Neural progenitor cell (in vitro differentiated cells): ENCODE results near the gene MBP.

Experiments
- CTCF ChIP-seq: fragments of 200-600 bp; sonication (generic); IDR thresholded peaks from 2 replicates; pipeline ENCODE4 v1.5.1; 2017; ENCODE audit warnings: antibody characterized with exemption, mild to moderate bottlenecking
- EZH2 ChIP-seq: fragments of 200-600 bp; sonication (generic); IDR thresholded peaks from 2 replicates; pipeline ENCODE4 v1.6.1; 2017; ENCODE audit warnings: antibody characterized with exemption, mild to moderate bottlenecking, moderate library complexity
- EZH2phosphoT487 ChIP-seq: fragments of 200-600 bp; sonication (generic); IDR thresholded peaks from 2 replicates; pipeline ENCODE4 v1.6.1; 2017; ENCODE audit warnings: antibody characterized with exemption

GRCh38 chr18:76953156-76953555, 179.4 kb downstream of the MBP start:
- TF ChIP-seq EZH2phosphoT487 (no peak), CTCF (no peak), EZH2 (no peak)
